Stimulated activated CD8-positive, alpha-beta memory T cell treated with anti-CD3 and anti-CD28 coated beads, Interleukin-12 subunit alpha, Interleukin-12 subunit beta, amount 100 ng/mL, for 24 hours (primary cell): ENCODE measurements around the gene SRD5A1.

ENCODE experiments used
- DNase-seq: peaks from one replicate; pipeline ENCODE4 v3.0.0-alpha.2; 2020; ENCODE audit errors: extremely low read depth

Gene SRD5A1

DNA sequence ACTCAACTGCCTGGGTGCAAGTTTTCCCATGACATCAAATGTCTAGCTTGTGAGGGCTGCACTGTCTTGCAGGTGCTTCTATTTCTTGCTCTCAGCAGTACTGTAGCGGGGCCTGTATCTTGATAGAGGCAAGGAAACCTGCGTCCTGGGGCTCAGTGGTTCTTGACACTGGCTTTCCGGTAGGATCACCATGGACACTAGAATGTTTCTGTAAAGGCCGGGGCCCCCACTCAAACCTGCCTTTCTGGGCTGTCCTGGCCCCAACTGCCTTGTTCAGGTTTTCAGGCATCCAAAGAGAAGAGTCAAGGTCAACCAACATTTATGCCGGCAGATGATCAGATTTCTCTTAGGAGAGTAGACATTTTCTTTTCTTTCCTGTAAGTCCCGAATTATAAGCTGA, 53.3 kb downstream of the SRD5A1 start:
- no peak for DNase-seq

- no peak for DNase-seq
Measured at GRCh38 chr5:6686915-6687409, 53.7 kb downstream of the SRD5A1 start.

- DNase-seq, result no peak
Measured at GRCh38 chr5:6687505-6687904, 54.3 kb downstream of the SRD5A1 start.

GRCh38 chr5:6692906-6693305, 59.7 kb downstream of the SRD5A1 start:
- DNase-seq, result no peak

DNA sequence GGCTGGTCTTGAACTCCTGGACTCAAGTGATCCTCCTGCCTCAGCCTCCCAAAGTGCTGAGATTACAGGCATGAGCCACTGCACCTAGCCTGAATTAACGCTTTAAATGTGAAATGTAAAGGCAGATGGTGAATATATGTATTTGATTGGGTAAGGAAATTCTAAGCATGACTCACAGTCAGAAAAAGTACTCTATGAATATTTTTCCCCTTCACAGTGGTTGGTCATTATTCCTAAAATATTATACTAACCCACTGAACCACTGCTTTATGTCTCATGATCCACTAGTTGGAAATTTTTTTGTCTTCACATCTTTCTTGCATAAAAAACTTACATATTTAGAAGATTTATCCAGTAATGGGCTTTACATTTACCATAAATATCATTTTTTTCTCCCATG, 65.5 kb downstream of the SRD5A1 start:
- no peak for DNase-seq

DNA sequence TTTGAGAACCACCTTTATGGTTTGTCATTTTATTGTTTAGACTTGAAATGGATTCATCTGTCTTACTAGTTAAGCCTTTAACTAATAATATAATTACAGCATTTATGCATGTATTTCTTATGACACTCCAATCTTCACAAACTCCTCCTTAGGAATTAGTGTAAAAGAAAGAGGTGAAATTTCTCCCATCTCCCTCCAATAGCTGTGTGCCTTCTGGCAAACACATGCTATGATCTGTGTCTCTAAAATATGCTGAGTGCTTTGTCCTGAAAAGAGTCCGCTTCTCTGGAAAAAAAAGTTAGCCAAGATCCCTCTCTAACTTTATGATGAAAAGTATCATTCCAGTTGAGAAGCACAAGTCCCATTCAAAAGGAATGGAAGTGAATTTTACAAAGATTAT, 66.1 kb downstream of the SRD5A1 start:
- no peak for DNase-seq

GRCh38 chr5:6700074-6700684, 66.9 kb downstream of the SRD5A1 start:
- DNase-seq, result no peak

DNA sequence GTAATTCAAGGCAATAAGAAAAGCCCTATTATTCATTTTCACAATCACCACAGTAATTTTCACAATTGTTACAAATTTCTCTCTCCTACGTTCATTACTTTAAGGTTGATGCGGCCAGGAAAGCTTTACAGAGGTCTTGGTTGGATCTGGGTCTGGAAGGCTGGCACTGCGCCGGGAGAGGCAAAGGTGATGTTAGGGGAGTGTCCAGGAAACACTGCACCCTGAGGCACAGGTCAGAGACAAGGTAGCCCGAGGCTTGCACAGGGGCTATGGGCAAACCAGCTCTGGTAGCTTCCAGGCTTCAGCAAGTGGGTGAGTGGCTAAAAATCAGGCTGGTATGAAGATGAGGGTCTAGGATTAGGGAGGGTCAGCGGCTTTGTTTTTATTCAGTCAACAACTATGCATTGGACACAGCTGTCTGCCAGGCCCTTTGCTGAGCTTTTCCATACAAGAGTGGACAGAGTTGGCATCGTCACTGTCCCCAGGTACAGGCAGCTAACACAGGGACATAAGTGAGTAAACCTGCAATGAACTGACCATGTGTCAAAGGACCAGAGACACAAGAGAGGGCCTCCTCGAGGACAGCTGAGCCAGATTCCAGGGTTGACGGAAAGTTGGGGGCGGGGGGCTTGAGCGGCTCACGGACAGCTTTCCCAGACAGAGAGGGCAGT, 67.6 kb downstream of the SRD5A1 start:
- DNase-seq, result no peak

GRCh38 chr5:6701491-6701890, 68.3 kb downstream of the SRD5A1 start:
- no peak for DNase-seq

DNA sequence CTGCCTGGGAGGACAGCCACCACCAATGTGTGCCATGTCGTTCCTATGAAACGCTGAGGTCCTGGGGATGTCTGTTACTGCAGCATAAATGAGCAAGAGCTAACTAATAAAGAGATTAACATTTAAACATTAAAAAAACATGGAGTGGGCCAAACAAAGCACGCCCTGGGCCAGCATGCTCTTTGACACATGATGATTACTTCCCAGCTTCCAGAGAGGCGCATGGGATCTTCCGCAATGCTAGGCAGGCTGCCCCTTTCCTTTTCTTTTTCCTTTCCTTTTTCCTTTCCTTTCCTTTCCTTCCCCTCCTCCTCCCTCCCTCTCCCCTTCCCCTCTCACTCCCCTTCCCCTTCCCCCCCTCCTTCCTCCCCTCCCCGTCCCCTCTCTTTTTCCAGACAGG, 69.4 kb downstream of the SRD5A1 start:
- DNase-seq, result no peak

DNA sequence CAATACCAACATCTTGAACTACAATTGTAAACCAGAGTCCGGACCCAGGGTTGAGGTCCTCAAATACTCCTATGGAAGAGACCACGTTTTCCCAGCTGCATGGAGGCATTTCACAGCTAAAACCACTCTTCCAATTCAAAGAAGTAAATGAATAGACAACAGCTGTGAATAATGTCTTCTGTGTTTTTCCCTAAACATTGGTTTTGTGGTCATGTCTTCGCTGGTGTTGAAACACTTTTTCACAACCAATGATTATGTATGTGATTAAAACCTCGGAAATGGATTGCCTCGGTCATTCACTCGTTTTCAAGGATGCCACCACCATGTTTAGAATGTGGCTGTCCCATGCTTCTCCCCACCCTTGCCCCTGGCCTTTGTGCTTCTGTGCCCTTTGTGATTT, 70.6 kb downstream of the SRD5A1 start:
- DNase-seq, result no peak

GRCh38 chr5:6704361-6704851, 71.2 kb downstream of the SRD5A1 start:
- DNase-seq, result no peak

DNA sequence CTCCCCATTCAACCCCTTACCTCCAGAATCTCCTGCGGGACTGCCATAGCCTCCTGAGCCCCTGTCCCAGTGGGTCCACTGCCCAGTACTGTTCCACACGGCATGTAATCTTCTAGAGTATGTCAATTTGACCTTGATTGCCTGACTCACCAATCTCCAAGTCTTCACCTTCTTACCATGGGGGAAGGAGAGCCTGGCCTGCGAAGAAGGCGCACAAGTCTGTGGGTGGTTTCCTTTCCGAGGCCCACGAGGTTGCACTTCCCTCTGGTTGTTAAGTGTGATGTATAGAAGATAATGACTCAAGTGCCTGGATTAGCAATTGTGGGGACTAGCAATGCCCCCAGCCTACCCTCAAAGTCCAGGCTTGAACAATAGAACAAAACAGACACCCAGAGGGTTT, 71.8 kb downstream of the SRD5A1 start:
- no peak for DNase-seq

DNA sequence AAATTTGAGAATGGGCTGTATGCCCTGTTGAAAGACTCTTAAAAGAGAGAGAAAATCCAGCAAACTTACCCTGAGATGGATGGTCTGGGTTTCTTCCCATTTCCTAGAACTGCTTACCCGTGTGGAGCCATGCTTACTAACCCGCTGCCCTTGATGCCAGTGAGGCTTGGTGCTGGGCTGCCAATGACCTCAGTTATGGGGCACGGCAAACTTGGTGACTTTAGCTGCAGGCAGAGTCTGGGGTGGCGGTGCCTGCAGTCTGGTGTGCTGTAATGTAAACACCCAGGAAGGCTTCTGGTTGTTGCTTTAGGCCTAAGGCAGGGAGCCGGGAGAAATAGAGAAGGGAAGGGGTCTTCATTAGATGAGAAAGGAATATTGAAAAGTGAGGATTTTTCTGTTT, 72.7 kb downstream of the SRD5A1 start:
- DNase-seq, result no peak

GRCh38 chr5:6707852-6708251, 74.6 kb downstream of the SRD5A1 start:
- no peak for DNase-seq

GRCh38 chr5:6708814-6709213, 75.6 kb downstream of the SRD5A1 start:
- no peak for DNase-seq

GRCh38 chr5:6710070-6710469, 76.8 kb downstream of the SRD5A1 start:
- no peak for DNase-seq

- no peak for DNase-seq
Measured at GRCh38 chr5:6710551-6711318, 77.5 kb downstream of the SRD5A1 start.

DNA sequence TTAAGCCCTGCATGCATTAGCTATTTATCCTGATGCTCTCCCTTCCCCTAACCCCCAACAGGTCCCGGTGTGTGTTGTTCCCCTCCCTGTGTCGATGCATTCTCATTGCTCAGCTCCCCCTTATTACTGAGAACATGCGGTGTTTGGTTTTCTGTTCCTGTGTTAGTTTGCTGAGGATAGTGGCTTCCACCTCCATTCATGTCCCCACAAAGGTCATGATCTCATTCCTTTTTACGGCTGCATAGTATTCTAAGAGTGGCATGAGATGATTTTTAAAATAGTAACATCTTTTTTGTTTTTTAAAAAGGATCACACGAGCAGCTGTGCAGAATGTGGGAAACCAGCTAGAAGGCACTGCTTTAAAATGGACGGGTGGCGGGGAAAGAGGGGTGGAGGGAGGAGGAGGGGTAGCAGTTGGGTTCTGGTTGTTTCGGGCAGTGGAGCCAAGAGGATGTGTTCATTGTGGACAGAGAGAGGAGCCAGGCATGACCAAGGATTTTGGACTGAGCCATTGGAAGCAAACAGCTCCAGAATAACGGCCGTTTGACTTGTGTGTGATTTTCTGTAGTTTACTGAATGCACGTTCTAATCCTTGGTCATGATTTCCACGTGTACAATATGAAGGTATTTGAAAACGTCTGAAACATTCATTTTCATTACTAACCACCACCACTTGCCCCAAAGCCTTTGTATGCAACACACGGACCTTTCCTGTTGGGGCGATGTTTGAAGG, 78.3 kb downstream of the SRD5A1 start:
- no peak for DNase-seq

DNA sequence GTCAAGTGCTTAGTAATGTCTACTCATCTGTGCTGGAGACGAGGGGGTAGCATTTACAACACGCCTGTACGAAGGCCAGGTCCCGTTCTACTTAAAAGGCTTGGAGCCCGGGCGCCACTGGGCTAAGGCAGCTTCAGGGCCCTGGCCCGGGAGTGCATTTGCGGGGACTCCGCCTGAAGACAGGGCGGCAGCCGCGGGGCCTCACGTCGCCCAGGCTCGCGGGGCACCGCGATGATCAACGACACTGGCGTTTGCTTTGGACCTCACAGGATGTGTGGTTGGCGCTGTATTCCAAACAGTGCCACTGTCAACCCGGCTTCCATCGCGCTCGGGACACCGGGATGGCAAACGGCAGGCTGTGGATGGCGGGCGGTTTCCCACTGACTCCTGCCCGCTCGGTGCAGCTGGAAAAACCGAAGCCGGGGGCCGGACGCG, 78.9 kb downstream of the SRD5A1 start:
- no peak for DNase-seq

GRCh38 chr5:6712577-6713273, 79.5 kb downstream of the SRD5A1 start:
- peak; percentile 86 for DNase-seq
